HG02840 (cell line): ENCODE measurements around the gene SPTBN5.
A peak's percentile ranks its signal among the peaks of the same experiment; 100 is the strongest.

ENCODE experiments used
- ATAC-seq: cut with Tn5 transposase; IDR thresholded peaks from one replicate; pipeline ENCODE4 v1.9.1; 2021; ENCODE audit warnings: mild to moderate bottlenecking, moderate library complexity, moderate number of reproducible peaks; ENCODE audit not compliant: unreplicated experiment, low FRiP score

Gene SPTBN5

DNA sequence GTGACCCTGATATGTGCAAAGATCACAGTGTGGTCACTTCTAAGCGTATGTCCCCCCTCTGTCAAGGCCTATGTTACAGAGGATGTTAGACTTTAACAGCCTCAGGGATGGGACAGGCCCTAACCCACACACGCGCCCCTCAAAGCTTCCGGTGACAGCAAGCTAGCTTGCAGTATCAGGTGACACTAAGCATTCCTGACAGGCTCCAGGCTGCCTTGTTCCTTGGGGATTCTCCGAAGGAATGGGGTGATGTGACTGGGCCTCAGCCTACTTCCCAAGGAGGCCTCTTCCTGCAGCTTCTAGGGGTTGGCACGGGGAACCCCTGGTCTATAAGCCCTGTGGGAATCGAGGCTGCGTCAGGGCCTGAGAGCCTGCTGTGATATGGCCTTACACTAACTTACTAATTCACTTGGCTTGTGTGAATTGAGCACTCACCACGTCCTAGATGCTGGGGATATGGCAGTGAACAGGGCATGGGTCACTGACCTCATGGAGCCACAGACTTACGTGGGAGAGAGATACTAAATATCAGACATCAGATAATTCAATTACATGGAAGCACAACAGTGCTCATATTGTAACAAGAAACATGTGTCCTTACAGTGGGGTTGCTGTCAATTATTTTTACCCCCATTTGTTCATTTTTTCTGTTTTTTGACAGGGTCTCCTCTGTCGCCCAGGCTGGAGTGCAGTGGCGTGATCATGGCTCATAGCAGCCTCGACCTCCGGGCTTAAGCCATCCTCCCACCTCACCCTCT is 11.4 kb upstream of the SPTBN5 start:
- no peak for ATAC-seq

GRCh38 chr15:41904541-41905005 is 10.7 kb upstream of the SPTBN5 start:
- no peak for ATAC-seq

DNA sequence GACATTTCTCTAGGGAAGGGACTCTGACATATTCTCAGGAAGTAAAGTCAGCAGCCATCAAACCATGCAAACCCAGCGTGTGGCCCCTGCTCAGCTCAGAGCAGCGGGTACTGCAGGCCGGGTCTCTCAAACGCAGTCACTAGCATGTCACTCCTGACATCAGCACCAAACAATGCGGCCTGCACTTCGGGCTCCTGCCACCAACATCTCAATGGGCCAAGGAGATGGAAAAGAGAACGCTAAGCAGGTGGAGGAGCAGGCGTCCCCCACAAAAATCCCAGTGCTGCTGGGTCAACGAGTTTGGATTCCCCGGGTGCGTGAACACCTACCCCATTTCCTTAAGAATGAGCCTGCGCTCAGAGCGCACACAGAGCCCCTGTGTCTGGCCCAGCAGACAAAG is 9.9 kb upstream of the SPTBN5 start:
- no peak for ATAC-seq

DNA sequence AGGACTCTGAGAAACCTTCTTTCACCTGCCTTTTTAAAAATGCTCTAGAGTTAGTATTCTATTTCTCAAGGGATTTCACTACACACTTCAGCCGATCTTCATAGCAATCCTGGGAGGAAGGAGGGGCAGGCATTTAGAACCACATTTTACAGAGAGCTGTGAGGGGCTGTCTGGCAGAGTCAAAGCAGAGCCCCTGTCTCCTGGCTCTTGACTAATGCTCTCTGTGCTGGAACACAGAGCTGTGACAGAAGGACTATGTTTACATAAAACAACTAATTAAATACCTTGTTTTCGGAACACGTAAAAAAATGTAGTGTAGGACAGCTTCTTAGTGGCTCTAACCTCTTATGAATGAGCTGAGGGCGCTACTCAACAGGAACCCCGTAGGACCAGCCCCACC is 7.6 kb upstream of the SPTBN5 start:
- ATAC-seq: no peak

- no peak for ATAC-seq
These were observed 6.9 kb upstream of the SPTBN5 start for GRCh38 chr15:41900526-41901380.

DNA sequence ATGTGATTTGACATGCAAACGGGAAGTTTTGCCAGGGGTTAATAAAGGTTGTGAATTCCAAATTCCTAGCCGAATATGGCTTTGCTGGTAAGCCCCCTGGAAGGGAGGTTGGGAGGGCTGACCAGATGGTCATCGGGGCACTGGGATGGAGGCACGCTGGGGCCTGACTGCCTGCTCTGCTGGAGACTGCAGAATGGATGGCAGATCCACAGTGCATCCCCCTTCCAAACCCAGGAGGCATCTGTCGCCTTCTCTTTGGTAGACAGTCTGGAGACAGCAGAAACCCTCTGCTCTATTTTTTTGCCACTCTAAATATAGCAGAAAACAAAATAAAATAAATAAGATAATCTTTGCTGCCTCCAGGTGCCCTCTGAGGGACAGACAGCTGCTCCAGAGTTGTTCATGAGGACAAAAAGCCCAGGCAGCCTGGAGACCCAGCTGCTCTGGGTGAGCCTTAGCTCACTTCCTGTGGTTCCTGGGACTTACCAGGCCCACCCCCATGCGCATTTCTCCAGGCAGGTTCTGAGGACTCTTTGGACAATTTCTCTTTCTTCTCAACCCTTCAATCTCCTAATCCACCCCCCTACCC is 6.1 kb upstream of the SPTBN5 start:
- no peak for ATAC-seq

- no peak for ATAC-seq
These were observed 3.5 kb upstream of the SPTBN5 start for GRCh38 chr15:41897363-41897799.

- ATAC-seq: no peak
These were observed 2.7 kb upstream of the SPTBN5 start for GRCh38 chr15:41896566-41896965.

GRCh38 chr15:41895957-41896356 is 2.1 kb upstream of the SPTBN5 start:
- ATAC-seq: no peak

GRCh38 chr15:41895491-41895890 is 1.6 kb upstream of the SPTBN5 start:
- ATAC-seq: no peak

DNA sequence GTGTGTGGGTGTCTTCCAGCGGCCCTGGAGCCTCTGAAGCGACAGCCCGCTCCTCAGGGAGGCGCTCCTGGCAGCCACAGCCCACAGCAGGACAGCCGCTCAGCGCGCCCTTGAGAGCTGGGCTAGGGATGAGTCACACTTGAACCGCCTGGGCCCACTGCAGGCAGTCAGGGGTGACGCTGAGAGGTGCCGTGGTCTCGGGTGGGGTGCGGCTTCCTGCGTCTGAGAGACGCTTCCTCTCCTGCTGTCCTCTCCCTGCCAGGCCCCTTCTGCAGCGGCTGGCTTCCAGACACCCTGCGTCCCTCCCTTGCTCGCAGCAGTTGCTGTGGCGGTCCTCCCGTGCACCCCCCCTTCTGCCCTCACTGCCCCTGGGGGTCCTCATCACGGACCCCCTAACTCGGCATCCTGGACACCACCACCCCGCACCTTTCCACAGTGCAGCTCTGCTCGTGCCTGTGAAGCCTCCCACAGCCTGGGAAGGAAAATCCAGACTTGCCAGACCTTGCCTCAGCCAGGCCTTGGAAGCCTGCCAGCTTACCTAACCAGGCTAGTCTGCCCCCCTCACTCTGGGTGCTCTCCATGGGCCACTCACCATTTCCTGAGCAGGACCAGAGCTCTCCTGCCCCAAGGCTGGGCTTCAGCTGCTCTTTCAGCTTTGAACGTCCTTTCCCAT is 1.1 kb upstream of the SPTBN5 start:
- peak; percentile 50 for ATAC-seq

GRCh38 chr15:41894251-41894790 is 468 bp upstream of the SPTBN5 start:
- no peak for ATAC-seq

DNA sequence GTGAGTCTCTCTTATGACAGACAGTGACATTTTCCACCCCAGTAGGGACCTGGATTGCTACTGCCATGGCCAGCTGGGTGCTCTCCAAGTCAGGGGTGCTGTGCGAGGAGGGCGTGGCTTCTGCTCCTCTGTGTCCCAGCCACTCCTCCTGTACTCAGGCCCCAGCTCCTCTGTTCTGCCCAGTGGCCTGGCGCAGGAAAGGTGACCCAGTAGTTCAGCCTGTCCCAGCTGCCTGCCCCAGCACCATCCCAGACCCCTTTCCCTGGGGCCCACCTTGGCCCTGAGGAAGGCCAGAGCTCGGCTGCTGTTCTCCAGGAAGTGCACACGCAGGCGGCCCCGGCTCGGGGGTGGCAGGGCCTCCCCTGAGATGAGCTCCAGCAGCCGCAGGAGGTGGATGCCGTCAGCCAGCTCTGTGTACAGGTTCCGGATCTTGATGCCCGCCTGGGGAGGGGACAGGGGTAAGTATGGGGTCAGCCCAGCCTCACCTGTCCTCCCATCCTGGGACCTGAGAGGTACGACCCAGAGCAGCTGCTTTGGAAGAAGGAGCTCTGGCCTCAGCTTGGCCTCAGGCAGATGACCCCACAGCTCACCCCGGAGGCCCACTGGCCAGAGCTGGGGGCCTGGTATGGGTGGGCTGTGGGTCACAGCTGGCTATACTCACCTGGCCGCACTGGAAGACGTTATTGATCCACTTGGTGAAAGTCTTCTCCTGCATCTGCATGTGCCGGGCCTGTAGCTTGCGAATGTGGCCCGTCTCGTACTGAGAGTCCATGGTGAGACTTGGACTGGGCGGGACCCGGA is 1.0 kb downstream of the SPTBN5 start:
- no peak for ATAC-seq

GRCh38 chr15:41891946-41892345 is 1.9 kb downstream of the SPTBN5 start:
- no peak for ATAC-seq

GRCh38 chr15:41891226-41891625 is 2.6 kb downstream of the SPTBN5 start:
- ATAC-seq: no peak

GRCh38 chr15:41890050-41890690 is 3.7 kb downstream of the SPTBN5 start:
- no peak for ATAC-seq

- ATAC-seq: no peak
These were observed 5.1 kb downstream of the SPTBN5 start for GRCh38 chr15:41888662-41889253.

GRCh38 chr15:41887893-41888292 is 6.0 kb downstream of the SPTBN5 start:
- ATAC-seq: no peak

- no peak for ATAC-seq
These were observed 6.7 kb downstream of the SPTBN5 start for GRCh38 chr15:41887161-41887560.
